ENCODE results near the gene ALKAL2. TPM values are rescaled to one million over a fixed set of nuclear protein-coding genes. Genes with fewer than 3 reads are reported as not detected.

The ALKAL2 gene
- total RNA-seq, 2 donors from 2014 or later: 1.1 to 1.4 TPM

- ATAC-seq: no peak
- H3K27me3 Mint-ChIP-seq: peaks cover 6 to 23% of the 10 kb centered on the region in 2 donors
- no peak overlapping the region for H3K4me3 Mint-ChIP-seq
- peaks cover 19 to 28% of the 10 kb centered on the region in 2 donors for H3K4me1 Mint-ChIP-seq (ENCODE audit: low read depth in 2 of 2)
- H3K27ac Mint-ChIP-seq: no peak overlapping the region
- H3K9me3 Mint-ChIP-seq: peaks cover 7% of the 10 kb centered on the region
- no peak for DNase-seq (ENCODE audit: low spot score)
- no peaks in the 10 kb centered on the region for H3K36me3 Mint-ChIP-seq
Observed at GRCh38 chr2:314561-315336, 26.9 kb upstream of the ALKAL2 start.

GRCh38 chr2:313991-314390 is 26.1 kb upstream of the ALKAL2 start:
- H3K4me1 Mint-ChIP-seq (ENCODE audit: low read depth in 2 of 2): peaks cover 18 to 28% of the 10 kb centered on the region in 2 donors
- ATAC-seq (no peak), DNase-seq (ENCODE audit: low spot score) (no peak)
- H3K9me3 Mint-ChIP-seq: peaks cover 5% of the 10 kb centered on the region
- H3K4me3 Mint-ChIP-seq: no peak overlapping the region
- H3K36me3 Mint-ChIP-seq: no peaks in the 10 kb centered on the region
- no peak overlapping the region for H3K27ac Mint-ChIP-seq
- peaks cover 6 to 21% of the 10 kb centered on the region in 2 donors for H3K27me3 Mint-ChIP-seq

GRCh38 chr2:310994-311393 is 23.1 kb upstream of the ALKAL2 start:
- Mint-ChIP-seq H3K27me3 (peaks cover 2 to 15% of the 10 kb centered on the region in 2 donors), H3K27ac (no peak overlapping the region), H3K4me3 (no peak overlapping the region), H3K4me1 (ENCODE audit: low read depth in 2 of 2) (peaks cover 4 to 6% of the 10 kb centered on the region in 2 donors), H3K36me3 (no peaks in the 10 kb centered on the region), H3K9me3 (no peaks in the 10 kb centered on the region)
- no peak for ATAC-seq
- DNase-seq (ENCODE audit: low spot score): no peak

GRCh38 chr2:309954-310510 is 22.1 kb upstream of the ALKAL2 start:
- DNase-seq (ENCODE audit: low spot score) (no peak), ATAC-seq (no peak)
- Mint-ChIP-seq H3K9me3 (no peaks in the 10 kb centered on the region), H3K27ac (no peak overlapping the region), H3K4me3 (no peak overlapping the region), H3K27me3 (peaks cover 0 to 14% of the 10 kb centered on the region in 2 donors), H3K36me3 (no peaks in the 10 kb centered on the region), H3K4me1 (ENCODE audit: low read depth in 2 of 2) (peaks cover 4 to 5% of the 10 kb centered on the region in 2 donors)

- Mint-ChIP-seq H3K4me1 (ENCODE audit: low read depth in 2 of 2) (peaks cover 4 to 5% of the 10 kb centered on the region in 2 donors), H3K27ac (peak overlapping the region in 1 of 2 donors; percentile 25), H3K36me3 (no peaks in the 10 kb centered on the region), H3K9me3 (no peaks in the 10 kb centered on the region), H3K27me3 (peaks cover 0 to 14% of the 10 kb centered on the region in 2 donors), H3K4me3 (no peak overlapping the region)
- ATAC-seq (peak in 1 of 2 donors; percentile 44), DNase-seq (ENCODE audit: low spot score) (no peak)
Observed at GRCh38 chr2:309148-309953, 21.5 kb upstream of the ALKAL2 start.

GRCh38 chr2:305366-305765 is 17.5 kb upstream of the ALKAL2 start:
- H3K36me3 Mint-ChIP-seq: no peaks in the 10 kb centered on the region
- H3K27ac Mint-ChIP-seq: no peak overlapping the region
- H3K4me3 Mint-ChIP-seq: no peak overlapping the region
- H3K9me3 Mint-ChIP-seq: no peaks in the 10 kb centered on the region
- DNase-seq (ENCODE audit: low spot score) (no peak), ATAC-seq (no peak)
- H3K27me3 Mint-ChIP-seq: peaks cover 0 to 9% of the 10 kb centered on the region in 2 donors
- H3K4me1 Mint-ChIP-seq (ENCODE audit: low read depth in 2 of 2): peaks cover 4 to 5% of the 10 kb centered on the region in 2 donors

GRCh38 chr2:296354-296753 is 8.5 kb upstream of the ALKAL2 start:
- no peak for DNase-seq (ENCODE audit: low spot score)
- Mint-ChIP-seq H3K9me3 (no peaks in the 10 kb centered on the region), H3K4me1 (ENCODE audit: low read depth in 2 of 2) (no peaks in the 10 kb centered on the region), H3K4me3 (no peak overlapping the region), H3K27me3 (peaks cover 23 to 36% of the 10 kb centered on the region in 2 donors), H3K36me3 (no peaks in the 10 kb centered on the region), H3K27ac (no peak overlapping the region)
- ATAC-seq: no peak

GRCh38 chr2:295090-295489 is 7.2 kb upstream of the ALKAL2 start:
- Mint-ChIP-seq H3K27me3 (peaks cover 23 to 33% of the 10 kb centered on the region in 2 donors), H3K4me3 (no peak overlapping the region), H3K9me3 (no peaks in the 10 kb centered on the region), H3K27ac (no peak overlapping the region), H3K36me3 (no peaks in the 10 kb centered on the region), H3K4me1 (ENCODE audit: low read depth in 2 of 2) (peaks cover 0 to under 1% of the 10 kb centered on the region in 2 donors)
- no peak for ATAC-seq
- no peak for DNase-seq (ENCODE audit: low spot score)

GRCh38 chr2:290090-290722 is 2.3 kb upstream of the ALKAL2 start:
- Mint-ChIP-seq H3K27me3 (peaks cover 11 to 14% of the 10 kb centered on the region in 2 donors), H3K4me1 (ENCODE audit: low read depth in 2 of 2) (peaks cover 0 to 10% of the 10 kb centered on the region in 2 donors), H3K4me3 (peak overlapping the region; percentile 73), H3K9me3 (no peaks in the 10 kb centered on the region), H3K36me3 (no peaks in the 10 kb centered on the region), H3K27ac (no peak overlapping the region)
- ATAC-seq (peak in 1 of 2 donors; percentile 77), DNase-seq (ENCODE audit: low spot score) (no peak)

- ATAC-seq: peak; percentile 39 to 53
- no peak overlapping the region for H3K27ac Mint-ChIP-seq
- H3K9me3 Mint-ChIP-seq: no peaks in the 10 kb centered on the region
- peak overlapping the region; percentile 73 for H3K4me3 Mint-ChIP-seq
- H3K27me3 Mint-ChIP-seq: peaks cover 8% of the 10 kb centered on the region in 2 donors
- DNase-seq (ENCODE audit: low spot score): no peak
- H3K36me3 Mint-ChIP-seq: no peaks in the 10 kb centered on the region
- peaks cover 0 to 10% of the 10 kb centered on the region in 2 donors for H3K4me1 Mint-ChIP-seq (ENCODE audit: low read depth in 2 of 2)
Observed at GRCh38 chr2:289362-290089, 1.6 kb upstream of the ALKAL2 start.

GRCh38 chr2:288758-289361 is 969 bp upstream of the ALKAL2 start:
- Mint-ChIP-seq H3K9me3 (no peaks in the 10 kb centered on the region), H3K4me3 (no peak overlapping the region), H3K36me3 (no peaks in the 10 kb centered on the region), H3K27ac (no peak overlapping the region), H3K4me1 (ENCODE audit: low read depth in 2 of 2) (peaks cover 0 to 10% of the 10 kb centered on the region in 2 donors), H3K27me3 (peaks cover 6 to 8% of the 10 kb centered on the region in 2 donors)
- no peak for DNase-seq (ENCODE audit: low spot score)
- ATAC-seq: no peak

- no peak overlapping the region for H3K4me3 Mint-ChIP-seq
- H3K4me1 Mint-ChIP-seq (ENCODE audit: low read depth in 2 of 2): peaks cover 0 to 10% of the 10 kb centered on the region in 2 donors
- ATAC-seq (peak; percentile 63 to 78), DNase-seq (ENCODE audit: low spot score) (no peak)
- no peaks in the 10 kb centered on the region for H3K9me3 Mint-ChIP-seq
- H3K27me3 Mint-ChIP-seq: peaks cover 6 to 8% of the 10 kb centered on the region in 2 donors
- no peaks in the 10 kb centered on the region for H3K36me3 Mint-ChIP-seq
- H3K27ac Mint-ChIP-seq: no peak overlapping the region
Observed at GRCh38 chr2:287471-287885, 413 bp downstream of the ALKAL2 start.

Measured in natural killer cell treated with Interleukin-12 subunit alpha and Interleukin-12 subunit beta and Interleukin-15 and Interleukin-18, amount 100 ng/mL, for 72 hours (primary cell).